ENCODE measurements around the gene AKNA. TPM values are rescaled to one million over a fixed set of nuclear protein-coding genes. Genes with fewer than 3 reads are reported as not detected.

Gene AKNA
- total RNA-seq, 1 donor from 2014 or later = 5.7 TPM

Other genes starting within 250 kb of the AKNA start
- 13.6 TPM for gene COL27A1, start 232.4 kb downstream of the AKNA start, total RNA-seq
- gene ORM1, start 64.9 kb downstream of the AKNA start, total RNA-seq = 1.6 TPM
- 0.36 TPM for gene ORM2, start 58.1 kb downstream of the AKNA start, total RNA-seq
- 3.4 TPM for gene WHRN, start 117.5 kb upstream of the AKNA start, total RNA-seq
- gene ATP6V1G1, start 199.8 kb upstream of the AKNA start, total RNA-seq = 92.4 TPM
- gene TMEM268, start 223.3 kb upstream of the AKNA start, total RNA-seq = 4.5 TPM

All from esophagus mucosa (tissue), 1 donor.